Testis (tissue), 3 donors: ENCODE results near the gene CCNG1. TPM values are rescaled to one million over a fixed set of nuclear protein-coding genes. Genes with fewer than 3 reads are reported as not detected.

ENCODE experiments used
- DNase-seq: peaks from one replicate; pipeline ENCODE4 v3.0.0-alpha.2; 2019
- H3K27ac ChIP-seq, 2 donors: fragments of 200-600 bp; sonication (generic); one replicate each; pipeline ENCODE4 v1.5.1; 2019
- H3K27me3 ChIP-seq: fragments of 200-600 bp; sonication (generic); one replicate; pipeline ENCODE4 v1.5.1; 2019
- H3K36me3 ChIP-seq: fragments of 200-600 bp; sonication (generic); one replicate; pipeline ENCODE4 v1.5.1; 2017; ENCODE audit warnings: low read depth; ENCODE audit errors: missing control alignments
- H3K4me1 ChIP-seq: fragments of 200-600 bp; sonication (generic); one replicate; pipeline ENCODE4 v1.5.1; 2019
- H3K4me3 ChIP-seq, 2 donors: fragments of 200-600 bp; sonication (generic); one replicate each; pipeline ENCODE4 v1.5.1; 2017 to 2019
- H3K9me3 ChIP-seq: fragments of 200-600 bp; sonication (generic); one replicate; pipeline ENCODE4 v1.5.1; 2017
- CTCF ChIP-seq, 3 experiments: fragments of 450-650 bp in 2 of 3; fragments of 200-600 bp in 1 of 3; sonication (generic) in 1 of 3; IDR thresholded peaks; one replicate each; pipeline ENCODE4 v1.5.1; 2016 to 2019; ENCODE audit warnings: antibody characterized with exemption in 3 of 3, mild to moderate bottlenecking in 2 of 3, moderate library complexity in 1 of 3
- POLR2A ChIP-seq: fragments of 450-650 bp; IDR thresholded peaks from one replicate; pipeline ENCODE4 v1.6.1; 2017; ENCODE audit warnings: antibody characterized with exemption, mild to moderate bottlenecking, moderate library complexity
- WGBS, 2 donors: methylation state at CpG; one replicate each; pipeline ENCODE4 v1.1.5; 2018; 5-methylcytosine and 5-hydroxymethylcytosine counted together
- intact Hi-C: fragments of 100-400 bp; cut with DNase I; formaldehyde crosslinking; loops from one replicate; pipeline ENCODE4 v1.15.1; 2023; ENCODE audit warnings: low total_unique reads
- polyA plus RNA-seq: library from polyadenylated mRNA; stranded (reverse); fragments of 350-450 nt; fragmentation: Illumina TruSeq; extraction: RNeasy Lipid Tissue Mini Kit (QIAGEN cat#74804); gene quantifications from one replicate; pipeline ENCODE4 v1.2.3, GENCODE V29; 2014; ENCODE audit warnings: low read depth, low replicate concordance; ENCODE audit not compliant: insufficient read depth
- total RNA-seq, 2 donors: library from RNA; depleted of rRNA; stranded (reverse); fragments of >200 nt; gene quantifications; one replicate each; pipeline ENCODE4 v1.2.3, GENCODE V29; 2016

CCNG1 gene
- total and polyA plus RNA-seq, 3 donors from 2014 or later, result 34.5 to 72.2 (median 60.5) TPM

GRCh38 chr5:163456029-163456589 is 18.7 kb downstream of the CCNG1 start:
- TF ChIP-seq CTCF (IDR thresholded peaks at IDR 0.05) (no peak), POLR2A (no peak)
- no peak overlapping the region for H3K27ac ChIP-seq
- H3K27me3 ChIP-seq, result no peaks in the 10 kb centered on the region
- no peaks in the 10 kb centered on the region for H3K9me3 ChIP-seq
- no peaks in the 10 kb centered on the region for H3K36me3 ChIP-seq
- peaks cover 9% of the 10 kb centered on the region for H3K4me1 ChIP-seq
- WGBS, 2 donors, result 85 to 86% methylated on average over 2 of the region's 2 CpGs
- H3K4me3 ChIP-seq, result no peak overlapping the region
- no peak for DNase-seq
- intact Hi-C loops, result loop anchor here (10.0 kb wide), 1 partner anchor 49 kb away; the partner anchor contains the start of gene MAT2B

- Histone ChIP-seq H3K4me1 (peaks cover 9% of the 10 kb centered on the region), H3K4me3 (no peak overlapping the region), H3K36me3 (no peaks in the 10 kb centered on the region), H3K27me3 (no peaks in the 10 kb centered on the region), H3K27ac (no peak overlapping the region), H3K9me3 (no peaks in the 10 kb centered on the region)
- TF ChIP-seq CTCF (IDR thresholded peaks at IDR 0.05), result no peak
- TF ChIP-seq POLR2A, result no peak
- WGBS, 2 donors, result 78 to 81% methylated on average over 7 of the region's 7 CpGs
- no peak for DNase-seq
- intact Hi-C loops, result loop anchor here (10.0 kb wide), 1 partner anchor 48 kb away; the partner anchor contains the start of gene MAT2B
Observed at GRCh38 chr5:163456840-163457239, 19.4 kb downstream of the CCNG1 start.

- intact Hi-C loops, result loop anchor here (10.0 kb wide), 1 partner anchor 46 kb away; the partner anchor contains the start of gene MAT2B
- no peak for TF ChIP-seq POLR2A
- no peak for TF ChIP-seq CTCF (IDR thresholded peaks at IDR 0.05)
- no peak for DNase-seq
Observed at GRCh38 chr5:163458778-163459385, 21.5 kb downstream of the CCNG1 start.

GRCh38 chr5:163459462-163459818 is 22.0 kb downstream of the CCNG1 start:
- peak overlapping the region; percentile 92 to 96 for H3K27ac ChIP-seq
- no peaks in the 10 kb centered on the region for H3K9me3 ChIP-seq
- no peaks in the 10 kb centered on the region for H3K27me3 ChIP-seq
- 0 to 2% methylated on average over 9 to 12 of the region's 12 CpGs for WGBS, 2 donors
- peak overlapping the region; percentile 63 to 75 for H3K4me3 ChIP-seq
- no peak for TF ChIP-seq POLR2A
- no peak for TF ChIP-seq CTCF (IDR thresholded peaks at IDR 0.05)
- peaks cover 9% of the 10 kb centered on the region for H3K4me1 ChIP-seq
- intact Hi-C loops, result loop anchor here (10.0 kb wide), 1 partner anchor 45 kb away; the partner anchor contains the start of gene MAT2B
- H3K36me3 ChIP-seq, result no peaks in the 10 kb centered on the region
- DNase-seq, result no peak

More at GRCh38 chr5:163458778-163459385, 21.5 kb downstream of the CCNG1 start:
- Histone ChIP-seq H3K36me3 (no peaks in the 10 kb centered on the region), H3K9me3 (no peaks in the 10 kb centered on the region), H3K27me3 (no peaks in the 10 kb centered on the region), H3K4me1 (peaks cover 9% of the 10 kb centered on the region), H3K27ac (peak overlapping the region; percentile 92 to 96), H3K4me3 (peak overlapping the region; percentile 63 to 75)
- 25 to 33% methylated on average over 6 of the region's 6 CpGs for whole genome bisulfite sequencing, 2 donors
